Loucy (cell line): Measurements from ENCODE around the gene DLGAP1.

Experiments
- H2AFZ ChIP-seq: fragments of 200-600 bp; sonication (generic); 2 replicates; pipeline ENCODE4 v1.6.0; 2016; ENCODE audit warnings: antibody characterized with exemption, mild to moderate bottlenecking, low read length, moderate library complexity
- H3F3A ChIP-seq: fragments of 200-600 bp; 2 replicates; pipeline ENCODE4 v1.6.0; 2016; ENCODE audit warnings: antibody characterized with exemption, low read depth, mild to moderate bottlenecking
- H3K27me3 ChIP-seq: fragments of 200-600 bp; sonication (generic); 2 replicates; pipeline ENCODE4 v1.6.1; 2014; ENCODE audit warnings: low read length, mild to moderate bottlenecking; ENCODE audit not compliant: insufficient read depth, poor library complexity, severe bottlenecking
- H3K36me3 ChIP-seq: fragments of 200-600 bp; sonication (generic); 2 replicates; pipeline ENCODE4 v1.6.1; 2016; ENCODE audit warnings: low read length; ENCODE audit not compliant: insufficient read depth
- H3K4me1 ChIP-seq: fragments of 200-600 bp; sonication (generic); 2 replicates; pipeline ENCODE4 v1.5.1; 2014; ENCODE audit warnings: low read length, mild to moderate bottlenecking; ENCODE audit not compliant: insufficient read depth, poor library complexity, severe bottlenecking
- H3K4me2 ChIP-seq: fragments of 200-600 bp; sonication (generic); 2 replicates; pipeline ENCODE4 v1.6.0; 2014; ENCODE audit warnings: antibody characterized with exemption, low read length, low read depth, mild to moderate bottlenecking; ENCODE audit not compliant: poor library complexity, severe bottlenecking
- H3K4me3 ChIP-seq: fragments of 200-600 bp; sonication (generic); 2 replicates; pipeline ENCODE4 v1.5.1; 2014; ENCODE audit warnings: low read length, mild to moderate bottlenecking, mixed read lengths; ENCODE audit not compliant: poor library complexity, severe bottlenecking
- H3K79me2 ChIP-seq: fragments of 200-600 bp; sonication (generic); 2 replicates; pipeline ENCODE4 v1.6.1; 2014; ENCODE audit warnings: low read length; ENCODE audit not compliant: insufficient read depth
- H3K9ac ChIP-seq: fragments of 200-600 bp; sonication (generic); 2 replicates; pipeline ENCODE4 v1.6.0; 2014; ENCODE audit warnings: mild to moderate bottlenecking, low read depth, low read length, moderate library complexity; ENCODE audit not compliant: poor library complexity, severe bottlenecking
- H3K9me2 ChIP-seq: fragments of 200-600 bp; sonication (generic); replicated peaks from 2 replicates; pipeline ENCODE4 v1.6.1; 2016; ENCODE audit warnings: low read depth, low read length, mixed read lengths
- H3K9me3 ChIP-seq: fragments of 200-600 bp; sonication (generic); 2 replicates; pipeline ENCODE4 v1.6.1; 2014; ENCODE audit warnings: mild to moderate bottlenecking, antibody characterized with exemption, low read length, low read depth; ENCODE audit not compliant: insufficient read depth
- H4K20me1 ChIP-seq: fragments of 200-600 bp; sonication (generic); 2 replicates; pipeline ENCODE4 v1.6.0; 2014; ENCODE audit warnings: antibody characterized with exemption, low read length, mild to moderate bottlenecking; ENCODE audit not compliant: insufficient read depth, poor library complexity, severe bottlenecking
- CTCF ChIP-seq: fragments of 200-600 bp; sonication (generic); conservative IDR thresholded peaks from 2 replicates; pipeline ENCODE4 v1.5.1; 2014; ENCODE audit warnings: mild to moderate bottlenecking, antibody characterized with exemption, low read length
- EZH2phosphoT487 ChIP-seq: fragments of 200-600 bp; IDR thresholded peaks from 2 replicates; pipeline ENCODE4 v1.6.1; 2018; ENCODE audit warnings: antibody characterized with exemption, mild to moderate bottlenecking, moderate library complexity, borderline replicate concordance

DLGAP1 gene

GRCh38 chr18:3966642-3967358, 488.3 kb downstream of the DLGAP1 start:
- Histone ChIP-seq H3K9me2 (no peaks in the 10 kb centered on the region; the same call in 1 of the 2 replicates), H3K79me2 (no peaks in the 10 kb centered on the region), H3K4me3 (no peak overlapping the region), H3K9ac (no peak overlapping the region), H4K20me1 (no peaks in the 10 kb centered on the region), H2AFZ (no peak overlapping the region), H3K36me3 (no peaks in the 10 kb centered on the region), H3K9me3 (no peaks in the 10 kb centered on the region), H3K4me2 (no peak overlapping the region), H3K4me1 (no peaks in the 10 kb centered on the region), H3K27me3 (no peaks in the 10 kb centered on the region), H3F3A (no peaks in the 10 kb centered on the region)
- TF ChIP-seq CTCF (no peak), EZH2phosphoT487 (no peak)

- Histone ChIP-seq H3K9me3 (no peaks in the 10 kb centered on the region), H3K36me3 (no peaks in the 10 kb centered on the region), H3K27me3 (no peaks in the 10 kb centered on the region), H3K9ac (no peak overlapping the region), H3F3A (no peaks in the 10 kb centered on the region), H3K79me2 (no peaks in the 10 kb centered on the region), H3K4me2 (no peak overlapping the region), H3K4me3 (no peak overlapping the region), H3K9me2 (no peaks in the 10 kb centered on the region; the same call in 1 of the 2 replicates), H4K20me1 (no peaks in the 10 kb centered on the region), H3K4me1 (no peaks in the 10 kb centered on the region), H2AFZ (no peak overlapping the region)
- TF ChIP-seq EZH2phosphoT487: no peak
- TF ChIP-seq CTCF: no peak
Measured at GRCh38 chr18:3966246-3966641, 488.9 kb downstream of the DLGAP1 start.

GRCh38 chr18:3960977-3961376, 494.1 kb downstream of the DLGAP1 start:
- H3K36me3 ChIP-seq: no peaks in the 10 kb centered on the region
- no peaks in the 10 kb centered on the region for H3F3A ChIP-seq
- no peaks in the 10 kb centered on the region for H3K4me1 ChIP-seq
- H2AFZ ChIP-seq: no peak overlapping the region
- no peak overlapping the region for H3K4me2 ChIP-seq
- H3K4me3 ChIP-seq: no peak overlapping the region
- no peaks in the 10 kb centered on the region for H3K9me3 ChIP-seq
- TF ChIP-seq CTCF: no peak
- no peak for TF ChIP-seq EZH2phosphoT487
- H3K27me3 ChIP-seq: no peaks in the 10 kb centered on the region
- no peaks in the 10 kb centered on the region for H4K20me1 ChIP-seq
- no peaks in the 10 kb centered on the region for H3K79me2 ChIP-seq
- H3K9me2 ChIP-seq: no peaks in the 10 kb centered on the region
- no peak overlapping the region for H3K9ac ChIP-seq
